AG20443 (cell line): ENCODE results near the gene TAB2.
A peak's percentile ranks its signal among the peaks of the same experiment; 100 is the strongest.
"Not testable (repeated sequence)": the region's sequence is repeated elsewhere in the genome, so short reads cannot be mapped to it uniquely, and the experiment has no call there.

Experiments used
- DNase-seq: peaks from one replicate; pipeline ENCODE4 v3.0.0; 2012; ENCODE audit warnings: low spot score, mixed read lengths

The TAB2 gene

GRCh38 chr6:149311766-149312165 lies 5.7 kb upstream of the TAB2 start:
- DNase-seq, result no peak

- DNase-seq, result no peak
Measured at GRCh38 chr6:149313070-149313469, 4.4 kb upstream of the TAB2 start.

- no peak for DNase-seq
Measured at GRCh38 chr6:149313861-149314260, 3.7 kb upstream of the TAB2 start.

GRCh38 chr6:149314325-149314905 lies 3.1 kb upstream of the TAB2 start:
- DNase-seq, result no peak

GRCh38 chr6:149316108-149316727 lies 1.3 kb upstream of the TAB2 start:
- DNase-seq, result no peak

GRCh38 chr6:149316740-149317643 lies 520 bp upstream of the TAB2 start:
- DNase-seq, result peak; percentile 92

GRCh38 chr6:149318581-149319286 lies 1.2 kb downstream of the TAB2 start:
- no peak for DNase-seq

GRCh38 chr6:149319422-149319821 lies 1.9 kb downstream of the TAB2 start:
- no peak for DNase-seq

GRCh38 chr6:149320016-149320415 lies 2.5 kb downstream of the TAB2 start:
- DNase-seq, result not testable (repeated sequence)

- DNase-seq, result no peak
Measured at GRCh38 chr6:149320796-149321195, 3.3 kb downstream of the TAB2 start.

GRCh38 chr6:149323353-149323752 lies 5.8 kb downstream of the TAB2 start:
- no peak for DNase-seq

GRCh38 chr6:149323925-149324324 lies 6.4 kb downstream of the TAB2 start:
- DNase-seq, result no peak

GRCh38 chr6:149324428-149324827 lies 6.9 kb downstream of the TAB2 start:
- DNase-seq, result no peak

- no peak for DNase-seq
Measured at GRCh38 chr6:149325648-149326236, 8.2 kb downstream of the TAB2 start.

- no peak for DNase-seq
Measured at GRCh38 chr6:149327638-149328037, 10.1 kb downstream of the TAB2 start.

- DNase-seq, result no peak
Measured at GRCh38 chr6:149328083-149328482, 10.6 kb downstream of the TAB2 start.

GRCh38 chr6:149329529-149329928 lies 12.0 kb downstream of the TAB2 start:
- no peak for DNase-seq

GRCh38 chr6:149330133-149330532 lies 12.6 kb downstream of the TAB2 start:
- DNase-seq, result no peak

GRCh38 chr6:149331043-149331807 lies 13.7 kb downstream of the TAB2 start:
- DNase-seq, result no peak

- no peak for DNase-seq
Measured at GRCh38 chr6:149331871-149332270, 14.4 kb downstream of the TAB2 start.

- DNase-seq, result no peak
Measured at GRCh38 chr6:149332602-149333265, 15.2 kb downstream of the TAB2 start.
